ENCODE measurements around the gene GPR34.
A peak's percentile ranks its signal among the peaks of the same experiment; 100 is the strongest.
"Not testable (repeated sequence)": the region's sequence is repeated elsewhere in the genome, so short reads cannot be mapped to it uniquely, and the experiment has no call there.

Gene GPR34

GRCh38 chrX:41688835-41689234 is at the start of gene GPR34:
Gene GPR34 (plus strand): TSS chrX:41688973. CDS start chrX:41695634, 6,661 bp downstream.
- no peak within 1 kb of the TSS for H3K4me3 ChIP-seq (ENCODE audit: low read depth, low read length)
- no peak for DNase-seq (ENCODE audit: low read depth)
- TF ChIP-seq CTCF (IDR thresholded peaks at IDR 0.05; ENCODE audit: low read depth, low read length, missing control alignments), result no peak

GRCh38 chrX:41646201-41646600 is 42.6 kb upstream of the GPR34 start:
- not testable (repeated sequence) for DNase-seq (ENCODE audit: low read depth); H3K4me3 ChIP-seq (ENCODE audit: low read depth, low read length)

- no peak for DNase-seq (ENCODE audit: low read depth)
Observed at GRCh38 chrX:41653125-41653524, 35.6 kb upstream of the GPR34 start.

GRCh38 chrX:41655101-41655500 is 33.7 kb upstream of the GPR34 start:
- TF ChIP-seq CTCF (IDR thresholded peaks at IDR 0.05; ENCODE audit: low read depth, low read length, missing control alignments), result no peak
- no peak for DNase-seq (ENCODE audit: low read depth)
- no peak overlapping the region for H3K4me3 ChIP-seq (ENCODE audit: low read depth, low read length)

More at GRCh38 chrX:41653125-41653524, 35.6 kb upstream of the GPR34 start:
- H3K4me3 ChIP-seq (ENCODE audit: low read depth, low read length), result no peak overlapping the region
- TF ChIP-seq CTCF (IDR thresholded peaks at IDR 0.05; ENCODE audit: low read depth, low read length, missing control alignments), result no peak

- DNase-seq (ENCODE audit: low read depth), result no peak
- no peak overlapping the region for H3K4me3 ChIP-seq (ENCODE audit: low read depth, low read length)
- no peak for TF ChIP-seq CTCF (IDR thresholded peaks at IDR 0.05; ENCODE audit: low read depth, low read length, missing control alignments)
Observed at GRCh38 chrX:41655631-41656030, 33.1 kb upstream of the GPR34 start.

GRCh38 chrX:41661366-41662095 is 27.2 kb upstream of the GPR34 start:
- no peak overlapping the region for H3K4me3 ChIP-seq (ENCODE audit: low read depth, low read length)
- TF ChIP-seq CTCF (IDR thresholded peaks at IDR 0.05; ENCODE audit: low read depth, low read length, missing control alignments), result no peak
- no peak for DNase-seq (ENCODE audit: low read depth)

- no peak overlapping the region for H3K4me3 ChIP-seq (ENCODE audit: low read depth, low read length)
- DNase-seq (ENCODE audit: low read depth), result peak; percentile 8
- no peak for TF ChIP-seq CTCF (IDR thresholded peaks at IDR 0.05; ENCODE audit: low read depth, low read length, missing control alignments)
Observed at GRCh38 chrX:41664375-41664901, 24.3 kb upstream of the GPR34 start.
